WTC11 (cell line): Measurements from ENCODE around the gene PODXL. TPM values are rescaled to one million over a fixed set of nuclear protein-coding genes. Genes with fewer than 3 reads are reported as not detected.

Source experiments
- ATAC-seq: fragments of 200-7000 bp; cut with Tn5 transposase; 2 replicates; pipeline ENCODE4 v1.10.0; 2021; ENCODE audit warnings: mild to moderate bottlenecking, moderate library complexity
- CTCF ChIA-PET: fragments of 300-600 bp; sonication (Branson Sonifier 250); formaldehyde crosslinking; loops from one replicate; lab custom pipeline; 2021; ENCODE audit warnings: antibody characterized with exemption; lab: Charles Lee
- POLR2A ChIA-PET: fragments of 350-600 bp; sonication (Branson Sonifier 250); formaldehyde crosslinking; loops from one replicate; lab custom pipeline; 2021; ENCODE audit warnings: antibody characterized with exemption; lab: Charles Lee
- DNase-seq: peaks from one replicate; pipeline ENCODE4 v3.0.0; 2021; ENCODE audit warnings: low spot score
- H3K27ac Mint-ChIP-seq: 2 replicates; pipeline ENCODE4 v1.8.0; 2021; ENCODE audit warnings: mixed read lengths
- H3K27me3 Mint-ChIP-seq: 2 replicates; pipeline ENCODE4 v1.8.0; 2021; ENCODE audit warnings: low read depth, mild to moderate bottlenecking, moderate library complexity, mixed read lengths
- H3K36me3 Mint-ChIP-seq: 2 replicates; pipeline ENCODE4 v1.8.0; 2021; ENCODE audit warnings: mixed read lengths
- H3K4me1 Mint-ChIP-seq: 2 replicates; pipeline ENCODE4 v1.8.0; 2022; ENCODE audit warnings: mixed read lengths
- H3K4me3 Mint-ChIP-seq: 2 replicates; pipeline ENCODE4 v1.8.0; 2021; ENCODE audit warnings: mild to moderate bottlenecking, moderate library complexity, mixed read lengths
- H3K9me3 Mint-ChIP-seq: 2 replicates; pipeline ENCODE4 v1.8.0; 2021; ENCODE audit warnings: mixed read lengths
- ARID4B ChIP-seq: sonication (generic); formaldehyde crosslinking; IDR thresholded peaks from 2 replicates; pipeline ENCODE4 v1.8.0; 2023; ENCODE audit warnings: missing genetic modification reagents, mild to moderate bottlenecking, borderline replicate concordance
- ATF1 ChIP-seq: sonication (generic); formaldehyde crosslinking; IDR thresholded peaks from 2 replicates; pipeline ENCODE4 v1.8.1; 2023; ENCODE audit warnings: mild to moderate bottlenecking, moderate library complexity, missing genetic modification reagents
- ATF6 ChIP-seq: sonication (generic); formaldehyde crosslinking; IDR thresholded peaks from 2 replicates; pipeline ENCODE4 v1.8.1; 2023; ENCODE audit warnings: mild to moderate bottlenecking, missing genetic modification reagents
- E2F1 ChIP-seq: sonication (generic); formaldehyde crosslinking; IDR thresholded peaks from 2 replicates; pipeline ENCODE4 v1.8.0; 2022; ENCODE audit warnings: mild to moderate bottlenecking, missing genetic modification reagents
- ELF4 ChIP-seq: sonication (generic); formaldehyde crosslinking; IDR thresholded peaks from 2 replicates; pipeline ENCODE4 v1.8.1; 2022; ENCODE audit warnings: low read depth, mild to moderate bottlenecking, moderate library complexity, missing genetic modification reagents
- MAX ChIP-seq: sonication (generic); formaldehyde crosslinking; IDR thresholded peaks from 2 replicates; pipeline ENCODE4 v1.8.0; 2022; ENCODE audit warnings: mild to moderate bottlenecking, missing genetic modification reagents
- MXD4 ChIP-seq: fragments of 250-450 bp; sonication (Bioruptor Pico); IDR thresholded peaks from 2 replicates; pipeline ENCODE4 v1.8.0; 2021; ENCODE audit warnings: mild to moderate bottlenecking, moderate library complexity, borderline replicate concordance
- NFE2L1 ChIP-seq: sonication (generic); formaldehyde crosslinking; IDR thresholded peaks from 2 replicates; pipeline ENCODE4 v1.8.1; 2023; ENCODE audit warnings: missing genetic modification reagents
- ZNF121 ChIP-seq: sonication (generic); formaldehyde crosslinking; IDR thresholded peaks from 2 replicates; pipeline ENCODE4 v1.8.0; 2023; ENCODE audit warnings: missing genetic modification reagents
- ZNF425 ChIP-seq: fragments of 250-450 bp; sonication (Bioruptor Pico); conservative IDR thresholded peaks from 2 replicates; pipeline ENCODE4 v1.9.0; 2021; ENCODE audit warnings: mild to moderate bottlenecking
- ZNF532 ChIP-seq: fragments of 250-450 bp; sonication (Bioruptor Pico); IDR thresholded peaks from 2 replicates; pipeline ENCODE4 v1.9.0; 2021; ENCODE audit warnings: mild to moderate bottlenecking, borderline replicate concordance
- total RNA-seq: library from RNA; stranded (reverse); gene quantifications from 3 replicates; pipeline ENCODE4 v1.2.3, GENCODE V29; 2021

Gene PODXL
- total RNA-seq, 1 experiment from 2014 or later, result 483 TPM

GRCh38 chr7:131456338-131456737, 100.1 kb downstream of the PODXL start (continued):
- TF ChIP-seq NFE2L1 (CRISPR knock-in tag) (no peak), ZNF121 (CRISPR knock-in tag) (no peak), ZNF425 (CRISPR knock-in tag) (no peak), E2F1 (CRISPR knock-in tag) (no peak), ATF1 (CRISPR knock-in tag) (no peak)
- TF ChIP-seq, all 79 proteins: peak for 0

- H3K4me3 Mint-ChIP-seq, result no peak overlapping the region
- no peaks in the 10 kb centered on the region for H3K36me3 Mint-ChIP-seq
- CTCF ChIA-PET, result no interaction called here
- POLR2A ChIA-PET, result no interaction called here
- H3K4me1 Mint-ChIP-seq, result no peaks in the 10 kb centered on the region
- ATAC-seq (no peak), DNase-seq (no peak)
- TF ChIP-seq ARID4B (no peak), MAX (CRISPR knock-in tag) (no peak), ZNF425 (CRISPR knock-in tag) (no peak), ATF6 (CRISPR knock-in tag) (no peak), MXD4 (CRISPR knock-in tag) (no peak), ZNF121 (CRISPR knock-in tag) (no peak), ZNF532 (no peak), ELF4 (CRISPR knock-in tag) (no peak), NFE2L1 (CRISPR knock-in tag) (no peak)
- TF ChIP-seq, all 79 proteins: peak for 0
- Mint-ChIP-seq H3K27ac (no peak overlapping the region), H3K9me3 (no peaks in the 10 kb centered on the region), H3K27me3 (no peaks in the 10 kb centered on the region)
Measured at GRCh38 chr7:131455546-131455945, 100.9 kb downstream of the PODXL start.
